GM12878 (cell line): Measurements from ENCODE around the gene APLN. TPM values are rescaled to one million over a fixed set of nuclear protein-coding genes. Genes with fewer than 3 reads are reported as not detected.
A peak's percentile ranks its signal among the peaks of the same experiment; 100 is the strongest.

ENCODE experiments used
- ATAC-seq: fragments of 200-7000 bp; cut with Tn5 transposase; 3 replicates; pipeline ENCODE4 v1.9.1; 2020; ENCODE audit warnings: mild to moderate bottlenecking, moderate library complexity
- BruUV-seq: library from RNA; stranded (reverse); fragments of 400-500 nt; replicated peaks from 2 replicates; lab custom pipeline; 2021; lab: Mats Ljungman, UMichigan
- CTCF ChIA-PET: fragments of 300-600 bp; sonication (Branson Sonifier 250); formaldehyde crosslinking; extraction: SDS; loops from one replicate; lab custom pipeline; 2021; ENCODE audit warnings: inconsistent platforms; lab: Yijun Ruan, JAX
- POLR2A ChIA-PET: fragments of 350-600 bp; formaldehyde crosslinking; extraction: SDS; loops from one replicate; lab custom pipeline; 2021; ENCODE audit warnings: inconsistent platforms; lab: Charles Lee
- RAD21 ChIA-PET: fragments of 300-600 bp; sonication (Branson Sonifier 250); formaldehyde crosslinking; loops from one replicate; lab custom pipeline; 2023; ENCODE audit warnings: antibody characterized with exemption; ENCODE audit not compliant: unreplicated experiment; lab: Charles Lee
- SMC1A ChIA-PET: fragments of 300-600 bp; sonication (Branson Sonifier 250); formaldehyde crosslinking; loops from one replicate; lab custom pipeline; 2023; ENCODE audit not compliant: unreplicated experiment, uncharacterized antibody; lab: Charles Lee
- DNase-seq: peaks from one replicate; pipeline ENCODE4 v3.0.0-alpha.2; 2011; ENCODE audit warnings: low read depth, low spot score
- FAIRE-seq: peaks from 3 replicates; lab custom pipeline; 2011; peaks lifted over from hg19 to GRCh38; lab: Jason Lieb, UNC
- H2AFZ ChIP-seq: 2 replicates; pipeline ENCODE4 v1.6.0; 2011; ENCODE audit warnings: low read depth, low read length, control low read depth; ENCODE audit not compliant: control insufficient read depth
- H3K27ac ChIP-seq: 2 replicates; pipeline ENCODE4 v1.5.1; 2011; ENCODE audit warnings: control low read depth; ENCODE audit not compliant: control insufficient read depth, insufficient read depth
- H3K27me3 ChIP-seq, 2 experiments: replicated peaks in 1 of 2; 2 replicates each; pipeline versions ENCODE4 v1.6.0 to v1.6.1; 2011; ENCODE audit warnings: low read length in 1 of 2; ENCODE audit not compliant: control insufficient read depth in 2 of 2, insufficient read depth in 2 of 2
- H3K36me3 ChIP-seq, 2 experiments: 2 replicates each; pipeline ENCODE4 v1.5.1; 2011; ENCODE audit warnings: low read length in 1 of 2; ENCODE audit not compliant: control insufficient read depth in 2 of 2, insufficient read depth in 2 of 2
- H3K4me1 ChIP-seq: 2 replicates; pipeline ENCODE4 v1.6.1; 2011; ENCODE audit warnings: mild to moderate bottlenecking, low read length, moderate library complexity, mixed read lengths; ENCODE audit not compliant: control insufficient read depth, insufficient read depth
- H3K4me2 ChIP-seq: 2 replicates; pipeline ENCODE4 v1.6.0; 2011; ENCODE audit warnings: control low read depth; ENCODE audit not compliant: control insufficient read depth, insufficient read depth
- H3K4me3 ChIP-seq: fragments of 200-600 bp; sonication (generic); 2 replicates; pipeline ENCODE4 v1.5.1; 2016
- H3K79me2 ChIP-seq: 2 replicates; pipeline ENCODE4 v1.6.0; 2011; ENCODE audit warnings: low read length; ENCODE audit not compliant: control insufficient read depth, insufficient read depth
- H3K9ac ChIP-seq: 2 replicates; pipeline ENCODE4 v1.8.0; 2011; ENCODE audit warnings: low read length, control low read depth, mixed read lengths; ENCODE audit not compliant: control insufficient read depth, insufficient read depth
- H3K9me3 ChIP-seq: replicated peaks from 3 replicates; pipeline ENCODE4 v1.5.1; 2011; ENCODE audit warnings: mild to moderate bottlenecking, low read length; ENCODE audit not compliant: control insufficient read depth, insufficient read depth
- H4K20me1 ChIP-seq: 2 replicates; pipeline ENCODE4 v1.6.0; 2011; ENCODE audit not compliant: control insufficient read depth, insufficient read depth
- BRCA1 ChIP-seq: IDR thresholded peaks from 2 replicates; pipeline ENCODE4 v1.6.1; 2011; ENCODE audit warnings: low read depth, low read length, improper control_type of control experiment
- CBX5 ChIP-seq: sonication (generic); IDR thresholded peaks from 2 replicates; pipeline ENCODE4 v1.6.1; 2016; ENCODE audit warnings: low read depth, moderate library complexity, mild to moderate bottlenecking, inconsistent platforms
- CHD1 ChIP-seq: IDR thresholded peaks from 2 replicates; pipeline ENCODE4 v1.6.1; 2012; ENCODE audit warnings: low read depth, low read length, improper control_type of control experiment
- HDAC6 ChIP-seq: fragments of 200-600 bp; sonication (generic); IDR thresholded peaks from one replicate; pipeline ENCODE4 v1.8.0; 2017; ENCODE audit warnings: antibody characterized with exemption; ENCODE audit not compliant: unreplicated experiment
- IKZF1 ChIP-seq: fragments of 450-650 bp; conservative IDR thresholded peaks from 2 replicates; pipeline ENCODE4 v1.6.1; 2017; ENCODE audit warnings: antibody characterized with exemption, mild to moderate bottlenecking
- LARP7 ChIP-seq: fragments of 450-650 bp; IDR thresholded peaks from 2 replicates; pipeline ENCODE4 v1.6.1; 2017; ENCODE audit warnings: mild to moderate bottlenecking
- PAX8 ChIP-seq: fragments of 450-650 bp; IDR thresholded peaks from 2 replicates; pipeline ENCODE4 v1.6.1; 2017; ENCODE audit warnings: mild to moderate bottlenecking, moderate library complexity
- RAD21 ChIP-seq: IDR thresholded peaks from 2 replicates; pipeline ENCODE4 v1.6.1; 2011; ENCODE audit warnings: mild to moderate bottlenecking, low read depth, low read length, moderate library complexity; ENCODE audit not compliant: insufficient read depth
- TCF3 ChIP-seq: IDR thresholded peaks from 2 replicates; pipeline ENCODE4 v1.6.1; 2012; ENCODE audit warnings: low read depth, mild to moderate bottlenecking, low read length, borderline replicate concordance; ENCODE audit not compliant: insufficient read depth
- ZNF24 ChIP-seq: fragments of 450-650 bp; IDR thresholded peaks from 2 replicates; pipeline ENCODE4 v1.6.1; 2017; ENCODE audit warnings: antibody characterized with exemption, mild to moderate bottlenecking
- WGBS: methylation state at CpG from one replicate; pipeline ENCODE4 v1.1.6; 2016; ENCODE audit warnings: low lambda C conversion rate; ENCODE audit not compliant: insufficient replicate concordance, insufficient coverage; ENCODE audit errors: missing lambda C conversion rate; 5-methylcytosine and 5-hydroxymethylcytosine counted together
- in situ Hi-C: fragments of 300-500 bp; cut with MboI; formaldehyde crosslinking; loops from 9 replicates; pipeline ENCODE4 v1.14.3; 2018; ENCODE audit warnings: mixed read lengths
- intact Hi-C: fragments of 100-400 bp; cut with micrococcal nuclease; formaldehyde crosslinking; loops from one replicate; pipeline ENCODE4 v1.14.2; 2022; ENCODE audit not compliant: unreplicated experiment
- polyA plus RNA-seq, 11 experiments: library from polyadenylated mRNA; depleted of rRNA in 4 of 11; unstranded in 6 of 11; stranded (reverse) in 5 of 11; fragments of >200 nt; fragmentation: Nextera tagmentation in 4 of 11; fragmentation: Illumina TruSeq in 1 of 11; extraction: Ambion mirVana in 4 of 11; extraction: Trizol in 1 of 11; gene quantifications; 1 replicate in 1 of 11; 2 replicates in 10 of 11; pipeline versions ENCODE4 v1.2.1 to v1.2.3, GENCODE V29; 2011 to 2016; ENCODE audit warnings: inconsistent platforms in 2 of 11, missing spikeins in 2 of 11, low read depth in 1 of 11
- total RNA-seq, 4 experiments: library from RNA; depleted of rRNA in 3 of 4; stranded (reverse); fragments of >200 nt in 3 of 4; fragmentation: Illumina TruSeq in 1 of 4; extraction: Trizol in 1 of 4; gene quantifications; 2 replicates each; pipeline versions ENCODE4 v1.2.1 to v1.2.3, GENCODE V29; 2013 to 2021
- TF ChIP-seq, protein P1 (sequence below), 3 experiments: IDR thresholded peaks in 2 of 3; conservative IDR thresholded peaks in 1 of 3; 2 replicates each; pipeline ENCODE4 v1.5.1; 2011; ENCODE audit warnings: low read depth in 3 of 3, low read length in 3 of 3, mild to moderate bottlenecking in 3 of 3, control low read depth in 2 of 3, moderate library complexity in 2 of 3, inconsistent platforms in 1 of 3, mixed read lengths in 1 of 3; ENCODE audit not compliant: control insufficient read depth in 2 of 3, insufficient read depth in 1 of 3; ENCODE audit errors: extremely low read depth in 1 of 3
- TF ChIP-seq, protein P2 (sequence below): IDR thresholded peaks from 2 replicates; pipeline ENCODE4 v1.6.1; 2012; ENCODE audit warnings: improper control_type of control experiment, low read depth, low read length; ENCODE audit not compliant: insufficient replicate concordance
- TF ChIP-seq, protein P3 (sequence below): fragments of 450-650 bp; IDR thresholded peaks from 2 replicates; pipeline ENCODE4 v1.6.1; 2016; ENCODE audit warnings: mild to moderate bottlenecking

The APLN gene
- total and polyA plus RNA-seq, 10 of the 15 experiments (the other 5 are each of a cell fraction or from before 2014, with no cell fraction given) = 0.31 TPM; not detected in 9

DNA sequence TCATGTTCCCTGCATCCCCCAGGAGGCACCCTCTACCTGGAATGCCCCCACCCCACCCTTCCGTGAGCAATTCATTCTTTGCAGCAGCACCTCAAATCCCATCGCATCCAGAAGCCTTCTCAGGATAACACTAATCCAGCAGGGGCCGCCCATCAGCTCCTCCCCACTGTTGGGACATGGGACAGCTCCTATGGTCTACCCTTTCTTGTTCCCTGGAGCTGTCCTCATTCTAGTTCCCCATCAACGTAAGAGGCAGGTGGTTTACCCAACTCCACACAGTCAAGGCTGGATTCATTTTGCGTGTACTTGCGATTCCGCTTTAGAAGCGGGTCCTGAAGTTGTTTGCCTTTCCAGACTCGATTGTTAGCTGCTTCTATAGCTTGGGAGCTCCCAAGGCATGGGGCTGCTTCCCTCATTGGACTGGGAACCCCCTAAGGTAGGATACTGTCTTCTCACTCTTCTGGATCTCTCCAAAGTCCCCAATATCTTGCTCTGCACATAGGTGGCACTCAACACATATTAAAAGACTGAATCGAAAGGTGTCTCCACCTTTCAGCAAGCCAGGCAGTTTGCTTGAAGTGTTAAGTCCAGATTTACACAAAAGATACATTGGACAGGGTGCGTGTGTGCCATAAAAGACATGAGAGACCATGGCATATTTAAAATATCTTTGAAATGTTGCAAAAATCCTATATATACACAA is 942 bp upstream of the APLN start:
- RAD21 ChIA-PET = interaction anchor here (0.6 kb wide), 1 partner anchor 163 kb away, joined by 3 read pairs; no protein-coding TSS in a partner anchor
- BruUV-seq = no TSS peak

More for the DNA sequence above, 942 bp upstream of the APLN start:
- Histone ChIP-seq H2AFZ (no peak overlapping the region), H3K27me3 (peaks cover 4% of the 10 kb centered on the region in 2 experiments; a peak in 3 of 4 replicates), H3K79me2 (no peaks in the 10 kb centered on the region), H3K9me3 (no peaks in the 10 kb centered on the region), H3K4me1 (no peaks in the 10 kb centered on the region), H3K4me3 (no peak overlapping the region), H4K20me1 (no peaks in the 10 kb centered on the region)
- ChIA-PET POLR2A (interaction anchor here (0.7 kb wide), 1 partner anchor 26 kb away, joined by 3 read pairs; no protein-coding TSS in a partner anchor), SMC1A (no interaction called here)
- 40% methylated on average over 11 of the region's 11 CpGs for WGBS
- in situ Hi-C loops = no loop called here
- TF ChIP-seq LARP7 (no peak), RAD21 (peak; percentile 53), HDAC6 (no peak), ZNF24 (no peak), CBX5 (no peak), PAX8 (no peak), CHD1 (no peak), IKZF1 (no peak), TCF3 (no peak), BRCA1 (no peak)
- TF ChIP-seq, protein P1, sequence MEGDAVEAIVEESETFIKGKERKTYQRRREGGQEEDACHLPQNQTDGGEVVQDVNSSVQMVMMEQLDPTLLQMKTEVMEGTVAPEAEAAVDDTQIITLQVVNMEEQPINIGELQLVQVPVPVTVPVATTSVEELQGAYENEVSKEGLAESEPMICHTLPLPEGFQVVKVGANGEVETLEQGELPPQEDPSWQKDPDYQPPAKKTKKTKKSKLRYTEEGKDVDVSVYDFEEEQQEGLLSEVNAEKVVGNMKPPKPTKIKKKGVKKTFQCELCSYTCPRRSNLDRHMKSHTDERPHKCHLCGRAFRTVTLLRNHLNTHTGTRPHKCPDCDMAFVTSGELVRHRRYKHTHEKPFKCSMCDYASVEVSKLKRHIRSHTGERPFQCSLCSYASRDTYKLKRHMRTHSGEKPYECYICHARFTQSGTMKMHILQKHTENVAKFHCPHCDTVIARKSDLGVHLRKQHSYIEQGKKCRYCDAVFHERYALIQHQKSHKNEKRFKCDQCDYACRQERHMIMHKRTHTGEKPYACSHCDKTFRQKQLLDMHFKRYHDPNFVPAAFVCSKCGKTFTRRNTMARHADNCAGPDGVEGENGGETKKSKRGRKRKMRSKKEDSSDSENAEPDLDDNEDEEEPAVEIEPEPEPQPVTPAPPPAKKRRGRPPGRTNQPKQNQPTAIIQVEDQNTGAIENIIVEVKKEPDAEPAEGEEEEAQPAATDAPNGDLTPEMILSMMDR (IDR thresholded peaks at IDR 0.05 in 2 of 3, conservative IDR thresholded peaks at IDR 0.05 in 1 of 3; ENCODE audit: control insufficient read depth in 2 of 3, extremely low read depth in 1 of 3, insufficient read depth in 1 of 3, low read depth in 3 of 3, low read length in 3 of 3) = peak; percentile 20 to 50 (median 37); a peak in 4 of 6 replicates
- TF ChIP-seq, protein P2, sequence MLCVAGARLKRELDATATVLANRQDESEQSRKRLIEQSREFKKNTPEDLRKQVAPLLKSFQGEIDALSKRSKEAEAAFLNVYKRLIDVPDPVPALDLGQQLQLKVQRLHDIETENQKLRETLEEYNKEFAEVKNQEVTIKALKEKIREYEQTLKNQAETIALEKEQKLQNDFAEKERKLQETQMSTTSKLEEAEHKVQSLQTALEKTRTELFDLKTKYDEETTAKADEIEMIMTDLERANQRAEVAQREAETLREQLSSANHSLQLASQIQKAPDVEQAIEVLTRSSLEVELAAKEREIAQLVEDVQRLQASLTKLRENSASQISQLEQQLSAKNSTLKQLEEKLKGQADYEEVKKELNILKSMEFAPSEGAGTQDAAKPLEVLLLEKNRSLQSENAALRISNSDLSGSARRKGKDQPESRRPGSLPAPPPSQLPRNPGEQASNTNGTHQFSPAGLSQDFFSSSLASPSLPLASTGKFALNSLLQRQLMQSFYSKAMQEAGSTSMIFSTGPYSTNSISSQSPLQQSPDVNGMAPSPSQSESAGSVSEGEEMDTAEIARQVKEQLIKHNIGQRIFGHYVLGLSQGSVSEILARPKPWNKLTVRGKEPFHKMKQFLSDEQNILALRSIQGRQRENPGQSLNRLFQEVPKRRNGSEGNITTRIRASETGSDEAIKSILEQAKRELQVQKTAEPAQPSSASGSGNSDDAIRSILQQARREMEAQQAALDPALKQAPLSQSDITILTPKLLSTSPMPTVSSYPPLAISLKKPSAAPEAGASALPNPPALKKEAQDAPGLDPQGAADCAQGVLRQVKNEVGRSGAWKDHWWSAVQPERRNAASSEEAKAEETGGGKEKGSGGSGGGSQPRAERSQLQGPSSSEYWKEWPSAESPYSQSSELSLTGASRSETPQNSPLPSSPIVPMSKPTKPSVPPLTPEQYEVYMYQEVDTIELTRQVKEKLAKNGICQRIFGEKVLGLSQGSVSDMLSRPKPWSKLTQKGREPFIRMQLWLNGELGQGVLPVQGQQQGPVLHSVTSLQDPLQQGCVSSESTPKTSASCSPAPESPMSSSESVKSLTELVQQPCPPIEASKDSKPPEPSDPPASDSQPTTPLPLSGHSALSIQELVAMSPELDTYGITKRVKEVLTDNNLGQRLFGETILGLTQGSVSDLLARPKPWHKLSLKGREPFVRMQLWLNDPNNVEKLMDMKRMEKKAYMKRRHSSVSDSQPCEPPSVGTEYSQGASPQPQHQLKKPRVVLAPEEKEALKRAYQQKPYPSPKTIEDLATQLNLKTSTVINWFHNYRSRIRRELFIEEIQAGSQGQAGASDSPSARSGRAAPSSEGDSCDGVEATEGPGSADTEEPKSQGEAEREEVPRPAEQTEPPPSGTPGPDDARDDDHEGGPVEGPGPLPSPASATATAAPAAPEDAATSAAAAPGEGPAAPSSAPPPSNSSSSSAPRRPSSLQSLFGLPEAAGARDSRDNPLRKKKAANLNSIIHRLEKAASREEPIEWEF = no peak
- TF ChIP-seq, protein P3, sequence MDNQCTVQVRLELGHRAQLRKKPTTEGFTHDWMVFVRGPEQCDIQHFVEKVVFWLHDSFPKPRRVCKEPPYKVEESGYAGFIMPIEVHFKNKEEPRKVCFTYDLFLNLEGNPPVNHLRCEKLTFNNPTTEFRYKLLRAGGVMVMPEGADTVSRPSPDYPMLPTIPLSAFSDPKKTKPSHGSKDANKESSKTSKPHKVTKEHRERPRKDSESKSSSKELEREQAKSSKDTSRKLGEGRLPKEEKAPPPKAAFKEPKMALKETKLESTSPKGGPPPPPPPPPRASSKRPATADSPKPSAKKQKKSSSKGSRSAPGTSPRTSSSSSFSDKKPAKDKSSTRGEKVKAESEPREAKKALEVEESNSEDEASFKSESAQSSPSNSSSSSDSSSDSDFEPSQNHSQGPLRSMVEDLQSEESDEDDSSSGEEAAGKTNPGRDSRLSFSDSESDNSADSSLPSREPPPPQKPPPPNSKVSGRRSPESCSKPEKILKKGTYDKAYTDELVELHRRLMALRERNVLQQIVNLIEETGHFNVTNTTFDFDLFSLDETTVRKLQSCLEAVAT = no peak
- TF ChIP-seq, all 136 proteins: peak for 2
- DNase-seq (no peak), ATAC-seq (peak; percentile 51; the same call in 2 of the 3 replicates), FAIRE-seq (no peak)
- intact Hi-C loops = loop anchor here (1.0 kb wide), 1 partner anchor 168 kb away; no protein-coding TSS in a partner anchor
- Histone ChIP-seq H3K4me2 (no peak overlapping the region), H3K9ac (no peak overlapping the region), H3K36me3 (no peaks in the 10 kb centered on the region), H3K27ac (no peak overlapping the region)
- CTCF ChIA-PET = interaction anchor here (0.9 to 1.4 kb wide), 3 partner anchors 67 to 167 kb away, joined by 3 to 5 read pairs (median 4); no protein-coding TSS in a partner anchor
